Calu3 (cell line): ENCODE measurements around the gene DIPK1A. TPM values are rescaled to one million over a fixed set of nuclear protein-coding genes. Genes with fewer than 3 reads are reported as not detected.

ENCODE experiments used
- Bru-seq: library from RNA; stranded (reverse); fragments of 400-500 nt; gene quantifications from one replicate; lab custom pipeline; 2021; lab: Mats Ljungman, UMichigan
- BruChase-seq, 2 experiments: library from RNA; stranded (reverse); fragments of 400-500 nt; gene quantifications; one replicate each; lab custom pipeline; 2021; lab: Mats Ljungman, UMichigan
- BruUV-seq: library from RNA; stranded (reverse); fragments of 400-500 nt; replicated peaks from 2 replicates; lab custom pipeline; 2021; lab: Mats Ljungman, UMichigan
- CTCF ChIA-PET: fragments of 300-600 bp; sonication (Branson Sonifier 250); formaldehyde crosslinking; loops from one replicate; lab custom pipeline; 2022; ENCODE audit warnings: antibody characterized with exemption; lab: Charles Lee
- DNase-seq: peaks from one replicate; pipeline ENCODE4 v3.0.0; 2022
- H3K27ac Mint-ChIP-seq: one replicate; pipeline ENCODE4 v1.8.0; 2022; ENCODE audit warnings: mixed read lengths; ENCODE audit not compliant: unreplicated experiment
- H3K27me3 Mint-ChIP-seq: one replicate; pipeline ENCODE4 v1.8.0; 2022; ENCODE audit warnings: mixed read lengths; ENCODE audit not compliant: unreplicated experiment
- H3K36me3 Mint-ChIP-seq: one replicate; pipeline ENCODE4 v1.8.0; 2022; ENCODE audit warnings: mild to moderate bottlenecking, moderate library complexity, mixed read lengths; ENCODE audit not compliant: insufficient read depth, unreplicated experiment
- H3K4me1 Mint-ChIP-seq: one replicate; pipeline ENCODE4 v1.8.0; 2022; ENCODE audit warnings: mild to moderate bottlenecking, low read depth, mixed read lengths; ENCODE audit not compliant: unreplicated experiment
- H3K4me3 Mint-ChIP-seq: one replicate; pipeline ENCODE4 v1.8.0; 2022; ENCODE audit warnings: mild to moderate bottlenecking, low read depth, moderate library complexity, mixed read lengths; ENCODE audit not compliant: unreplicated experiment
- H3K9me3 Mint-ChIP-seq: one replicate; pipeline ENCODE4 v1.8.0; 2022; ENCODE audit warnings: low read depth, mixed read lengths; ENCODE audit not compliant: unreplicated experiment
- CTCF ChIP-seq: fragments of 200-600 bp; IDR thresholded peaks from one replicate; pipeline ENCODE4 v1.8.0; 2022; ENCODE audit warnings: antibody characterized with exemption; ENCODE audit not compliant: unreplicated experiment
- intact Hi-C: fragments of 100-400 bp; cut with micrococcal nuclease; formaldehyde crosslinking; loops from one replicate; pipeline ENCODE4 v1.10.0; 2022; ENCODE audit not compliant: unreplicated experiment
- long read RNA-seq: library from polyadenylated mRNA; stranded (forward); transcript quantifications from one replicate; pipeline ENCODE4 v2.0.0, GENCODE V29; 2022
- total RNA-seq: library from RNA; stranded (reverse); gene quantifications from 2 replicates; pipeline ENCODE4 v1.2.3, GENCODE V29; 2022

The DIPK1A gene
- total RNA-seq (4.2 and 4.9 TPM in 2 replicates), Bru-seq, nascent RNA (percentile 52 among the genes with signal in this experiment), BruChase-seq, experiment 1, labeled RNA remaining after a 6-hour chase (percentile 47 among the genes with signal in this experiment), BruChase-seq, experiment 2, labeled RNA remaining after a 2-hour chase (percentile 48 among the genes with signal in this experiment)
- long read RNA-seq, transcript FAM69A-201 (5 exons, 2,574 nt): major isoform, 10 of 24 reads
- long read RNA-seq, partial matches to known transcripts: 1 of 24 reads
- long read RNA-seq, other reads (novel, unspliced or antisense): 13 of 24 reads

GRCh38 chr1:92961131-92961895 is at the start of gene DIPK1A:
Gene DIPK1A (minus strand): TSS chr1:92961462. CDS start chr1:92961429, 33 bp downstream.
- BruUV-seq: no TSS peak
- H3K9me3 Mint-ChIP-seq: no peaks in the 10 kb centered on the region
- intact Hi-C loops: loop anchor here (2.0 kb wide), 1 partner anchor 33 kb away; no protein-coding TSS in a partner anchor
- peak within 1 kb of the TSS; percentile 31 for H3K27ac Mint-ChIP-seq
- H3K36me3 Mint-ChIP-seq: peaks cover 18% of the 10 kb centered on the region
- DNase-seq: peak; percentile 80
- H3K4me1 Mint-ChIP-seq: peaks cover 8% of the 10 kb centered on the region
- H3K27me3 Mint-ChIP-seq: no peaks in the 10 kb centered on the region
- CTCF ChIA-PET: interaction anchor here (0.7 to 1.5 kb wide), 10 partner anchors 10 to 130 kb away, joined by 3 to 9 read pairs (median 4); partner anchors contain the start of gene RPL5
- H3K4me3 Mint-ChIP-seq: peak within 1 kb of the TSS; percentile 70
- peak; percentile 25 for TF ChIP-seq CTCF

- Mint-ChIP-seq H3K36me3 (no peaks in the 10 kb centered on the region), H3K4me1 (no peaks in the 10 kb centered on the region), H3K4me3 (no peak overlapping the region), H3K9me3 (no peaks in the 10 kb centered on the region), H3K27me3 (peaks cover 14% of the 10 kb centered on the region), H3K27ac (no peak overlapping the region)
- no peak for DNase-seq
- BruUV-seq: no TSS peak
- intact Hi-C loops: no loop called here
- TF ChIP-seq CTCF: no peak
- CTCF ChIA-PET: no interaction called here
Measured at GRCh38 chr1:93007941-93008577, 46.8 kb upstream of the DIPK1A start.

- intact Hi-C loops: no loop called here
- CTCF ChIA-PET: no interaction called here
- H3K27ac Mint-ChIP-seq: no peak overlapping the region
- H3K27me3 Mint-ChIP-seq: peaks cover 14% of the 10 kb centered on the region
- H3K9me3 Mint-ChIP-seq: no peaks in the 10 kb centered on the region
- no peak overlapping the region for H3K4me3 Mint-ChIP-seq
- H3K4me1 Mint-ChIP-seq: peaks cover 7% of the 10 kb centered on the region
- DNase-seq: no peak
- H3K36me3 Mint-ChIP-seq: no peaks in the 10 kb centered on the region
- no TSS peak for BruUV-seq
- no peak for TF ChIP-seq CTCF
Measured at GRCh38 chr1:93005252-93005598, 44.0 kb upstream of the DIPK1A start.

GRCh38 chr1:93004566-93005251 is 43.4 kb upstream of the DIPK1A start:
- H3K4me1 Mint-ChIP-seq: peaks cover 10% of the 10 kb centered on the region
- no TSS peak for BruUV-seq
- H3K36me3 Mint-ChIP-seq: no peaks in the 10 kb centered on the region
- H3K27me3 Mint-ChIP-seq: peaks cover 14% of the 10 kb centered on the region
- TF ChIP-seq CTCF: no peak
- H3K9me3 Mint-ChIP-seq: no peaks in the 10 kb centered on the region
- no peak overlapping the region for H3K4me3 Mint-ChIP-seq
- intact Hi-C loops: no loop called here
- CTCF ChIA-PET: no interaction called here
- DNase-seq: no peak
- H3K27ac Mint-ChIP-seq: no peak overlapping the region
